MM.1S (cell line): ENCODE results near the gene XPO4.

Source experiments
- DNase-seq: peaks from one replicate; pipeline ENCODE4 v3.0.0-alpha.2; 2015
- H2AFZ ChIP-seq: fragments of 300-600 bp; sonication (generic); 2 replicates; pipeline ENCODE4 v1.6.0; 2016; ENCODE audit warnings: antibody characterized with exemption, low read length
- H3F3A ChIP-seq: fragments of 300-600 bp; sonication (generic); 2 replicates; pipeline ENCODE4 v1.6.1; 2016; ENCODE audit warnings: mild to moderate bottlenecking, antibody characterized with exemption, low read length, moderate library complexity, mixed read lengths; ENCODE audit not compliant: insufficient read depth
- H3K27ac ChIP-seq: fragments of 300-600 bp; sonication (generic); 2 replicates; pipeline ENCODE4 v1.5.1; 2016; ENCODE audit warnings: mild to moderate bottlenecking, low read length
- H3K27me3 ChIP-seq: fragments of 300-600 bp; sonication (generic); replicated peaks from 2 replicates; pipeline ENCODE4 v1.6.0; 2016; ENCODE audit warnings: low read length; ENCODE audit not compliant: insufficient read depth
- H3K36me3 ChIP-seq: fragments of 300-600 bp; sonication (generic); replicated peaks from 2 replicates; pipeline ENCODE4 v1.6.1; 2016; ENCODE audit warnings: mild to moderate bottlenecking, low read length, mixed read lengths; ENCODE audit not compliant: insufficient read depth
- H3K4me1 ChIP-seq: fragments of 300-600 bp; sonication (generic); 2 replicates; pipeline ENCODE4 v1.6.1; 2016; ENCODE audit warnings: low read length, mixed read lengths
- H3K4me2 ChIP-seq: fragments of 300-600 bp; sonication (generic); 2 replicates; pipeline ENCODE4 v1.6.0; 2016; ENCODE audit warnings: low read depth, low read length
- H3K4me3 ChIP-seq: fragments of 300-600 bp; sonication (generic); 2 replicates; pipeline ENCODE4 v1.5.1; 2016; ENCODE audit warnings: low read length, mixed read lengths
- H3K79me2 ChIP-seq: fragments of 300-600 bp; sonication (generic); 2 replicates; pipeline ENCODE4 v1.6.1; 2016; ENCODE audit warnings: mixed run types, low read length, mixed read lengths
- H3K9ac ChIP-seq: fragments of 300-600 bp; sonication (generic); 2 replicates; pipeline ENCODE4 v1.6.1; 2016; ENCODE audit warnings: low read length, mixed read lengths
- H3K9me2 ChIP-seq: fragments of 300-600 bp; sonication (generic); replicated peaks from 2 replicates; pipeline ENCODE4 v1.6.1; 2016; ENCODE audit warnings: mild to moderate bottlenecking, low read length, mixed read lengths; ENCODE audit not compliant: insufficient read depth
- H3K9me3 ChIP-seq: fragments of 300-600 bp; sonication (generic); replicated peaks from 2 replicates; pipeline ENCODE4 v1.6.1; 2016; ENCODE audit warnings: mild to moderate bottlenecking, low read length, mixed read lengths; ENCODE audit not compliant: insufficient read depth
- H4K20me1 ChIP-seq: fragments of 300-600 bp; sonication (generic); 2 replicates; pipeline ENCODE4 v1.6.1; 2016; ENCODE audit warnings: mild to moderate bottlenecking, low read length, moderate library complexity, mixed read lengths; ENCODE audit not compliant: insufficient read depth
- CTCF ChIP-seq: fragments of 300-600 bp; sonication (generic); IDR thresholded peaks from 2 replicates; pipeline ENCODE4 v1.5.1; 2016; ENCODE audit warnings: antibody characterized with exemption, low read length, mixed read lengths
- EZH2 ChIP-seq: fragments of 300-600 bp; sonication (generic); optimal IDR thresholded peaks from 2 replicates; pipeline ENCODE3; 2017; ENCODE audit warnings: low read depth, mild to moderate bottlenecking, antibody characterized with exemption, low read length, mixed read lengths
- EZH2phosphoT487 ChIP-seq: fragments of 300-600 bp; sonication (generic); IDR thresholded peaks from 2 replicates; pipeline ENCODE4 v1.6.1; 2018; ENCODE audit warnings: antibody characterized with exemption, low read length

XPO4 gene

GRCh38 chr13:20814224-20814910 is 88.2 kb downstream of the XPO4 start:
- H4K20me1 ChIP-seq = no peaks in the 10 kb centered on the region
- no peaks in the 10 kb centered on the region for H3K4me1 ChIP-seq
- H3K4me2 ChIP-seq = no peak overlapping the region
- H3K27ac ChIP-seq = no peak overlapping the region
- no peaks in the 10 kb centered on the region for H3K9me3 ChIP-seq
- DNase-seq = no peak
- no peaks in the 10 kb centered on the region for H3F3A ChIP-seq
- H3K79me2 ChIP-seq = no peaks in the 10 kb centered on the region
- TF ChIP-seq EZH2 (no peak), CTCF (no peak), EZH2phosphoT487 (no peak)
- no peaks in the 10 kb centered on the region for H3K9me2 ChIP-seq
- no peak overlapping the region for H3K4me3 ChIP-seq
- no peaks in the 10 kb centered on the region for H3K36me3 ChIP-seq
- no peak overlapping the region for H3K9ac ChIP-seq
- H3K27me3 ChIP-seq = no peaks in the 10 kb centered on the region
- no peak overlapping the region for H2AFZ ChIP-seq

- no peak overlapping the region for H3K4me3 ChIP-seq
- H3K36me3 ChIP-seq = no peaks in the 10 kb centered on the region
- no peak overlapping the region for H3K27ac ChIP-seq
- no peaks in the 10 kb centered on the region for H3K79me2 ChIP-seq
- H2AFZ ChIP-seq = no peak overlapping the region
- no peaks in the 10 kb centered on the region for H3F3A ChIP-seq
- H3K4me1 ChIP-seq = no peaks in the 10 kb centered on the region
- no peaks in the 10 kb centered on the region for H3K9me2 ChIP-seq
- no peaks in the 10 kb centered on the region for H3K9me3 ChIP-seq
- no peak for DNase-seq
- no peaks in the 10 kb centered on the region for H3K27me3 ChIP-seq
- H4K20me1 ChIP-seq = no peaks in the 10 kb centered on the region
- TF ChIP-seq EZH2phosphoT487 = no peak
- TF ChIP-seq EZH2 = no peak
- no peak for TF ChIP-seq CTCF
- H3K4me2 ChIP-seq = no peak overlapping the region
- H3K9ac ChIP-seq = no peak overlapping the region
Observed at GRCh38 chr13:20812890-20813289, 89.7 kb downstream of the XPO4 start.

- H3K27ac ChIP-seq = no peak overlapping the region
- no peaks in the 10 kb centered on the region for H3K9me2 ChIP-seq
- no peaks in the 10 kb centered on the region for H4K20me1 ChIP-seq
- H3K4me1 ChIP-seq = no peaks in the 10 kb centered on the region
- no peak for DNase-seq
- no peak overlapping the region for H3K4me2 ChIP-seq
- no peaks in the 10 kb centered on the region for H3K9me3 ChIP-seq
- no peaks in the 10 kb centered on the region for H3K27me3 ChIP-seq
- TF ChIP-seq EZH2 = no peak
- no peak for TF ChIP-seq CTCF
- no peak for TF ChIP-seq EZH2phosphoT487
- no peak overlapping the region for H3K9ac ChIP-seq
- no peak overlapping the region for H2AFZ ChIP-seq
- H3K36me3 ChIP-seq = no peaks in the 10 kb centered on the region
- no peaks in the 10 kb centered on the region for H3K79me2 ChIP-seq
- no peak overlapping the region for H3K4me3 ChIP-seq
- no peaks in the 10 kb centered on the region for H3F3A ChIP-seq
Observed at GRCh38 chr13:20810808-20811207, 91.7 kb downstream of the XPO4 start.
